ENCODE data around the gene ZDBF2. TPM values are rescaled to one million over a fixed set of nuclear protein-coding genes. Genes with fewer than 3 reads are reported as not detected.
A peak's percentile ranks its signal among the peaks of the same experiment; 100 is the strongest.
"Not testable (repeated sequence)": the region's sequence is repeated elsewhere in the genome, so short reads cannot be mapped to it uniquely, and the experiment has no call there.

ZDBF2 gene
- 1 to 10 TPM in 1 of 4 donors, under 1 TPM in 3; 0.22 to 3.4 (median 0.63) TPM for polyA plus RNA-seq
- long read RNA-seq, donor 1, result 0 reads
- long read RNA-seq, donor 2, result 0 reads
- long read RNA-seq, donor 3, result 0 reads
- long read RNA-seq, donor 4, result 0 reads
- long read RNA-seq, donor 5, result 0 reads
- long read RNA-seq, donor 6, result 0 reads
- long read RNA-seq, donor 7, result 0 reads
- long read RNA-seq, donor 8, result 0 reads
- long read RNA-seq, donor 9, result 0 reads
- long read RNA-seq, donor 10, full-length matches to known transcripts, result 1 of 1 reads
- long read RNA-seq, donor 10, partial matches to known transcripts, result 0 of 1 reads
- long read RNA-seq, donor 10, other reads (novel, unspliced or antisense), result 0 of 1 reads

DNA sequence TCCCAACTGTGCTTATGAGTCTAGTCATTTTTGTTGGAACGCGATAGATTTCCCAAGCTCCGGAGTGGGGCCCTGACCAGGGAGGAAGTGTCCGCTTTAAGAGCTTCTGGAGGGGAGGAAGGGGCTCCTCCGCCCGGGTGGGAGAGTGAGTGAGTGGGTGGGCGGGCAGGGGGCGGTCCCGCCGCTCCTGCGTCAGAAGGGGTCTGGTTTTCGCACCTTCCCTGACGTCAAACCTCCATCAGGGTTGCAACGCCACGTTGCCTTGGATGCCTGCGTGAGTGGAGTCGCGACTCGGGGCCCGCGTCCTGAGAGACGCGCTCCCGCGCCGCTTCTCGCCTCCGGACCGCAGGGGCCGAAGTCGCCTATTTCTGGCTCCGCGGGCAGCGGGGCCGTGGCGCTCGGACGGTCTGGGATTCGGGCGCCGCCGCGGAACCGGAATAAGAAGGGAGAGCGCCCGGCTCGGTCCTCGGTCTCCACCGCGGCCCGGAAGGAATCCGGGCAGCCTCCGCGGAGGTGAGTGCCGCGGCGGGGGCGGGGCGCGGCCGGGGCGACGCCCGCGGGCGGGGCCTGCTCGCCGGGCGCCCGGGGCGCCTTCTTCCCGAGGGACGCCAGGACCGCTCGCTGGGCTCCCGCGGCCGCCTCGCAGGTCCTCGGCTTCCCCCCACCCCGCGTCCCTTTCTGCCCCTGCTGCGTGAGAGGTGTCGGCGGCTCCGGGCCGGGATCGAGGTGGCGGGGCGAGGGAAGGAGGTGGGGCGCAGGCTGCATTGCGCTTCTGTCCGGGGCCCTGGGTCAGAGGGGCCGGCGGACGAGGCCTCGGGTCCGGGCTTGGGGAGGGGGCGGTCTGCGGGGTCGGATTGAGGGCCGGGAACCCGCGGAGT is at the start of gene ZDBF2:
Gene ZDBF2, plus strand, starts transcription at position 230 of the 878 bp plus-strand sequence. CDS start 7,187 bp downstream, outside the sequence.
- 0 to 1% (median 1%) methylated on average over 63 to 104 of the region's 104 CpGs for WGBS, 3 donors
- Histone ChIP-seq H3K4me1 (ENCODE audit: control insufficient read depth in 3 of 3, insufficient read depth in 2 of 3, low read depth in 1 of 3, low read length in 2 of 3) (no peaks in the 10 kb centered on the region), H3K36me3 (ENCODE audit: control insufficient read depth in 3 of 3, insufficient read depth in 2 of 3, low read depth in 1 of 3, low read length in 3 of 3) (no peaks in the 10 kb centered on the region), H3K4me3 (ENCODE audit: low read depth in 1 of 3, low read length in 3 of 3) (peak within 1 kb of the TSS; percentile 61 to 80 (median 70)), H3K27ac (ENCODE audit: low read depth in 1 of 3, low read length in 2 of 3) (peak within 1 kb of the TSS in 2 of 3 donors; percentile 54 to 81), H3K9me3 (ENCODE audit: control insufficient read depth in 2 of 2, insufficient read depth in 1 of 2, low read depth in 1 of 2, low read length in 1 of 2) (no peaks in the 10 kb centered on the region), H3K27me3 (ENCODE audit: control insufficient read depth in 3 of 3, insufficient read depth in 3 of 3, low read length in 3 of 3) (peaks cover 0 to 54% (median 15%) of the 10 kb centered on the region in 3 donors)
- FAIRE-seq (no peak), DNase-seq (peak; percentile 45 to 69)

DNA sequence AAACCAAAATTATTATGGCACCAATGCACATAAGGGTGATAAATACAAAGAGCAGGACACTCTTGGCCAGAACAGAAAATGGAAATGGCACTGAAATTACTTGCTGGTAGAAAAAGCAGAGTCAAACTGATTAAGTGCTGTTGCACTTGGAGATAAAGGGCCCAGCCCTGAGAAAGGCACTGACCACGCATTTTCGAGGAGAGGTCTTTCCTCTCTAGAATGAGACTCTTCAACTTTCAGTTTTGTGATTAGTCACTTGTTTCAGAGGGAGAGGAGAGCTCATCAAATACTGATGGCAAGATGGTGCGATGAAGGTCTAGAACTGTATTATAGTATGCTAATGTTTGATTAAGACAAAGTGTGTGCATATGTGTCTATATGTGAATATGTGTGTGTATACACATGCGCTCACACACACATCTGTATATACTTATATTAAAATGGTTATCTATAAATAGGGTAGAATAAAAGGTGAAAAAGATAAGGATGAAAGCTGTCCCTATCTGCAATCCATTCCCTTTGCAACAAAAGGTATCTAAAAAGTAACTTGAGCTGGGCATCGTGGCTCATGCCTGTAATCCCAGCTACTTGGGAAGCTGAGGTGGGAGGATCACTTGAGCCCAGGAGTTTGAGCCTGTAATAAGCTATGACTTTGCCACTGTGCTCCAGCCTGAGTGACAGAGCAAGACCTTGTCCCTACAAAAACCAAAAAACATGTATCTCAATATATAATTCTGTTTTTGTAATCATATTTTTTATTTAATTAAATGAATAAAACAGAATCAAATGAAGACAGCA is 48.8 kb upstream of the ZDBF2 start:
- no peaks in the 10 kb centered on the region for H3K36me3 ChIP-seq (ENCODE audit: control insufficient read depth in 3 of 3, insufficient read depth in 2 of 3, low read depth in 1 of 3, low read length in 3 of 3)
- no peak for FAIRE-seq
- no peaks in the 10 kb centered on the region for H3K4me1 ChIP-seq (ENCODE audit: control insufficient read depth in 3 of 3, insufficient read depth in 2 of 3, low read depth in 1 of 3, low read length in 2 of 3)

DNA sequence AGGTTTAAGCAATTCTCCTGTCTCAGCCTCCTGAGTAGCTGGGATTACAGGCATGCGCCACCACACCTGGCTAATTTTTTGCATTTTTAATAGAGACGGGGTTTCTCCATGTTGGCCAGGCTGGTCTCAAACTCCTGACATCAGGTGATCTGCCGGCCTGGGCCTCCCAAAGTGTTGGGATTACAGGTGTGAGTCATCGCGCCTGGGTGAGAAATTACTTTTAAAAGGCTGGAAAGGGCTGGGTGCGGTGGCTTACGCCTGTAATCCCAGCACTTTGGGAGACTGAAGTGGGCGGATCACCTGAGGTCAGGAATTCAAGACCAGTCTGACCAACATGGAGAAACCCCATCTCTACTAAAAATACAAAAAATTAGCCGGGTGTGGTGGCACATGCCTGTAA is 45.8 kb upstream of the ZDBF2 start:
- H3K36me3 ChIP-seq (ENCODE audit: control insufficient read depth in 3 of 3, insufficient read depth in 2 of 3, low read depth in 1 of 3, low read length in 3 of 3); H3K27me3 ChIP-seq (ENCODE audit: control insufficient read depth in 3 of 3, insufficient read depth in 3 of 3, low read length in 3 of 3); FAIRE-seq; H3K9me3 ChIP-seq (ENCODE audit: control insufficient read depth in 2 of 2, insufficient read depth in 1 of 2, low read depth in 1 of 2, low read length in 1 of 2); DNase-seq; H3K4me1 ChIP-seq (ENCODE audit: control insufficient read depth in 3 of 3, insufficient read depth in 2 of 3, low read depth in 1 of 3, low read length in 2 of 3); H3K4me3 ChIP-seq (ENCODE audit: low read depth in 1 of 3, low read length in 3 of 3); H3K27ac ChIP-seq (ENCODE audit: low read depth in 1 of 3, low read length in 2 of 3): not testable (repeated sequence)
- WGBS, 3 donors, result 77 to 88% (median 86%) methylated on average over 9 of the region's 9 CpGs

More for the DNA sequence above, 48.8 kb upstream of the ZDBF2 start:
- H3K27me3 ChIP-seq (ENCODE audit: control insufficient read depth in 3 of 3, insufficient read depth in 3 of 3, low read length in 3 of 3), result peaks cover 0 to 2% (median 0%) of the 10 kb centered on the region in 3 donors
- no peak for DNase-seq
- H3K9me3 ChIP-seq (ENCODE audit: control insufficient read depth in 2 of 2, insufficient read depth in 1 of 2, low read depth in 1 of 2, low read length in 1 of 2), result no peaks in the 10 kb centered on the region
- H3K4me3 ChIP-seq (ENCODE audit: low read depth in 1 of 3, low read length in 3 of 3), result no peak overlapping the region
- WGBS, 3 donors, result 50 to 67% (median 64%) methylated on average over 5 of the region's 5 CpGs
- H3K27ac ChIP-seq (ENCODE audit: low read depth in 1 of 3, low read length in 2 of 3), result no peak overlapping the region

DNA sequence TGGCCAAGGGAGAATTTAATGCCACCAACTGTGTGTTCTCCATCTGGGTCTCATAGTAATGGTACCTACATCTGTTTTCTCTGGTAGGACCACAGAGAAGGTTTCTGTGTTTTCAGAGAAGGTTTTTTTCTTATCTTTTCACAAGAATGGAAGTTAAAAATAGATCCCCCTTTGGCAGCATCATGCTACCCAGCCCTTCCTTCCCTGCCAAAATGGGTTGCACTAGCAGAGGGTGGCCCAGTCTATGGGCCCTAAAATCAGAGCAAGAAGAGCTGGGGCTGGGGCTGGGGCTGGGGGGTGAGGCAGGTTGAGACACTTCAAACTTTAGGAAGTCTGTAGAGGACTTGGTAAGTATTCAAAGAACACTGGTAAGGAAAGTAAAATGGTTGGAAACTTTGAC is 44.8 kb upstream of the ZDBF2 start:
- no peaks in the 10 kb centered on the region for H3K36me3 ChIP-seq (ENCODE audit: control insufficient read depth in 3 of 3, insufficient read depth in 2 of 3, low read depth in 1 of 3, low read length in 3 of 3)
- FAIRE-seq (no peak), DNase-seq (no peak)
- peaks cover 0 to 3% (median 0%) of the 10 kb centered on the region in 3 donors for H3K27me3 ChIP-seq (ENCODE audit: control insufficient read depth in 3 of 3, insufficient read depth in 3 of 3, low read length in 3 of 3)
- H3K9me3 ChIP-seq (ENCODE audit: control insufficient read depth in 2 of 2, insufficient read depth in 1 of 2, low read depth in 1 of 2, low read length in 1 of 2), result no peaks in the 10 kb centered on the region
- no peak overlapping the region for H3K4me3 ChIP-seq (ENCODE audit: low read depth in 1 of 3, low read length in 3 of 3)
- no peak overlapping the region for H3K27ac ChIP-seq (ENCODE audit: low read depth in 1 of 3, low read length in 2 of 3)
- H3K4me1 ChIP-seq (ENCODE audit: control insufficient read depth in 3 of 3, insufficient read depth in 2 of 3, low read depth in 1 of 3, low read length in 2 of 3), result no peaks in the 10 kb centered on the region

DNA sequence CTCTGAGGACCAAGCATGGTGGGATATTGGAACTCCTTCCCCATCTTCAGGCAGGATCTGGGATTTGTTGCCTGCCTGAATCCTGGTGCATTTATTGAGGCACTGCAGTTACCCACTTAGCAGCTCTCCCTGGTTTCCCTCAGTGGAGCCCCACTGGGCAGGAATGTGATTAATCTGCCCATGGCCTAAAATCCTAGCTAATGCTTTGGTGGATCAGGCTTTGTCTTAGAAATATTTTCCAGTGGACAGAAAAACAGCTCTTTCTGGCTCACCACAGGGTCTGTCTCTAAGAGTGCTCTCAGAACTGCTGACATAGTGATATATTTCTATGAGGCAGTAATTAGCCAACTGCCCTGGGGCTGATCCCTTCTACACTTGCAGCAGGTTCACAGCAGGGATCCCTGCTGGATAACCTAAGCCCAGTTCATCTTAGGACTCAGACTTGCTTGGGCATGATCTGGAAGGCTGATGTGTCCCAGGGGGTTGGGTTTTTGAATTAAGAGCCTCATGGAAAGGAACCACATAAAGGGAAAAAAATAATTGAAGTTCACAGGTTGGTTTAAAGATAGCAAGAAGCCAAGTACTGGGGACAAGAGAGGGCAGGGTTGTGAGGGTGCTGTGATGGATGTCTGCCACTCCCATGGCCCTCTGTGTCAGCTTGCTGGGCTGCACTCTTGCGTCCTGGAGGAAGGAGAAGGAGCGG is 44.3 kb upstream of the ZDBF2 start:
- DNase-seq (no peak), FAIRE-seq (no peak)
- Histone ChIP-seq H3K4me1 (ENCODE audit: control insufficient read depth in 3 of 3, insufficient read depth in 2 of 3, low read depth in 1 of 3, low read length in 2 of 3) (no peaks in the 10 kb centered on the region), H3K4me3 (ENCODE audit: low read depth in 1 of 3, low read length in 3 of 3) (no peak overlapping the region), H3K27me3 (ENCODE audit: control insufficient read depth in 3 of 3, insufficient read depth in 3 of 3, low read length in 3 of 3) (peaks cover 0 to 3% (median 0%) of the 10 kb centered on the region in 3 donors), H3K27ac (ENCODE audit: low read depth in 1 of 3, low read length in 2 of 3) (no peak overlapping the region), H3K9me3 (ENCODE audit: control insufficient read depth in 2 of 2, insufficient read depth in 1 of 2, low read depth in 1 of 2, low read length in 1 of 2) (no peaks in the 10 kb centered on the region), H3K36me3 (ENCODE audit: control insufficient read depth in 3 of 3, insufficient read depth in 2 of 3, low read depth in 1 of 3, low read length in 3 of 3) (no peaks in the 10 kb centered on the region)
- WGBS, 3 donors, result 48 to 53% (median 50%) methylated on average over 2 of the region's 2 CpGs

DNA sequence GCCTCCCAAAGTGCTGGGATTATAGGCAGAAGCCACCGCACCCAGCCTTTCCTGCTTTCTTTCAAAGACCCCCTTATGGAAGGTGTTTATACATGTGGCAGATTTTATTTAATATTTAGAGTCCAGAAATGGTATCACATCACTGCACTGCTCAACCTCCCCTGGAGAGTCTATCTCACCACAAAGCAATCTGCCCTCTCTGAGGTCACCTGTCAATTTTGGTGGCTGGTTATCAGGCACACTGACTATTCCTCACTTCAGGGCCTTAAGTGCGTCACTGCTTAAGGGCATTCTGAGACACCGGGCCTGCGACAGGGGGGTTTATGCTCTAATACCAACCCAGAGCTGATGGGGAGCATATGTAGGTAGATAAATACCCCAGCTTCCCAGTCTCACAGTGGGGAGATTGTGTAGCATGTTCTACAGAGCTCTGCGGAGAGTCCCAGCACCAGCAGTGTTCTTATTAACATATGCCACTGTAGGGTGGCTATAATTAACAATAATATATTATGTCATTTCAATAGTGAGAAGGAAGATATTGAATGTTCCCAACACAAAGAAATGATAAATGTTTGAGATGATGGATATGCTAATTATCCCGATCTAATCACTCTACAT is 42.7 kb upstream of the ZDBF2 start:
- no peak overlapping the region for H3K4me3 ChIP-seq (ENCODE audit: low read depth in 1 of 3, low read length in 3 of 3)
- no peak for DNase-seq
- H3K27ac ChIP-seq (ENCODE audit: low read depth in 1 of 3, low read length in 2 of 3), result no peak overlapping the region
- H3K9me3 ChIP-seq (ENCODE audit: control insufficient read depth in 2 of 2, insufficient read depth in 1 of 2, low read depth in 1 of 2, low read length in 1 of 2), result peaks cover 0 to 3% of the 10 kb centered on the region in 2 donors
- peaks cover 0 to 3% (median 0%) of the 10 kb centered on the region in 3 donors for H3K27me3 ChIP-seq (ENCODE audit: control insufficient read depth in 3 of 3, insufficient read depth in 3 of 3, low read length in 3 of 3)
- WGBS, 3 donors, result 84 to 91% (median 88%) methylated on average over 6 of the region's 6 CpGs
- no peaks in the 10 kb centered on the region for H3K36me3 ChIP-seq (ENCODE audit: control insufficient read depth in 3 of 3, insufficient read depth in 2 of 3, low read depth in 1 of 3, low read length in 3 of 3)
- no peak for FAIRE-seq
- H3K4me1 ChIP-seq (ENCODE audit: control insufficient read depth in 3 of 3, insufficient read depth in 2 of 3, low read depth in 1 of 3, low read length in 2 of 3), result no peaks in the 10 kb centered on the region

DNA sequence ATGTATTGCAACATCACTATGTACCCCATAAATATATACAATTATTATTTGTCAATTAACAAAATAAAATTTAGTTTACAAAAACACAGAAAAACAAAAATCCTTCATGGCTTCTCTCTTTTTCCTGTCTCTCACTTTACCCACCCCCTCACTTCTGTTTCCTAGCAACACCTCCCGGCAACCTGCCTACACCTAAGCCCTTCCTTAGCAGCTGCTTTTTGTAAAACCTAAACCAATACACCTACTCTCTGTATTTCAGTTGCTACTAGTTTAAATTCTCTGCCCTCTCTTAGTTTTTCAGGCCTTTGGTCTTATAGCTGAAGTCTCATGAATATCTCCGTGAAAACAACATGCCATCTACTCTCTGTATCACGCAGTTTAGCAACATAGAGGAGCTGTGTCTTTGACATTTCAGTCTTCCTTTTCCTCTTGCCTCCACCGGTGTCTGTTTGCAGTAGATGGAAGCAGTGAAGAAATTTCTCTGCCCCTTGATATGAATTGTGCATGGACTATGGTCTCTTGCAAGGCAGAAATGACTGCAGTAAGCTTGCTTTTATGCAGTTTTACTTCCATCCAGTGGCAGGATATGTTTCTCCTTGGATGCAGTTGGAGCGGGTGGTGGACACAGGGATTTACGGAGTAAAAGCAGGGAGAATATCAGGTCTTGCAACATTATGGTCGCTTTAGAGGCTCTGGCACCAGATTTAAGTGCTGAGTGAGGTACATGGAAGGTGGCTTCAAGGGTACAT is 42.0 kb upstream of the ZDBF2 start:
- no peaks in the 10 kb centered on the region for H3K36me3 ChIP-seq (ENCODE audit: control insufficient read depth in 3 of 3, insufficient read depth in 2 of 3, low read depth in 1 of 3, low read length in 3 of 3)
- 41 to 55% (median 45%) methylated on average over 7 of the region's 7 CpGs for WGBS, 3 donors
- no peak overlapping the region for H3K4me3 ChIP-seq (ENCODE audit: low read depth in 1 of 3, low read length in 3 of 3)
- H3K27me3 ChIP-seq (ENCODE audit: control insufficient read depth in 3 of 3, insufficient read depth in 3 of 3, low read length in 3 of 3), result peaks cover 0 to 3% (median 0%) of the 10 kb centered on the region in 3 donors
- H3K4me1 ChIP-seq (ENCODE audit: control insufficient read depth in 3 of 3, insufficient read depth in 2 of 3, low read depth in 1 of 3, low read length in 2 of 3), result no peaks in the 10 kb centered on the region
- DNase-seq (peak in 1 of 2 donors; percentile 2), FAIRE-seq (no peak)
- no peak overlapping the region for H3K27ac ChIP-seq (ENCODE audit: low read depth in 1 of 3, low read length in 2 of 3)
- H3K9me3 ChIP-seq (ENCODE audit: control insufficient read depth in 2 of 2, insufficient read depth in 1 of 2, low read depth in 1 of 2, low read length in 1 of 2), result peaks cover 0 to 3% of the 10 kb centered on the region in 2 donors

All from small intestine (tissue), 16 donors.